Measurements from ENCODE around the gene GPSM1. TPM values are rescaled to one million over a fixed set of nuclear protein-coding genes. Genes with fewer than 3 reads are reported as not detected.

The GPSM1 gene
- total and polyA plus RNA-seq, 3 donors from 2014 or later = 33.5 to 101 (median 84.4) TPM

DNA sequence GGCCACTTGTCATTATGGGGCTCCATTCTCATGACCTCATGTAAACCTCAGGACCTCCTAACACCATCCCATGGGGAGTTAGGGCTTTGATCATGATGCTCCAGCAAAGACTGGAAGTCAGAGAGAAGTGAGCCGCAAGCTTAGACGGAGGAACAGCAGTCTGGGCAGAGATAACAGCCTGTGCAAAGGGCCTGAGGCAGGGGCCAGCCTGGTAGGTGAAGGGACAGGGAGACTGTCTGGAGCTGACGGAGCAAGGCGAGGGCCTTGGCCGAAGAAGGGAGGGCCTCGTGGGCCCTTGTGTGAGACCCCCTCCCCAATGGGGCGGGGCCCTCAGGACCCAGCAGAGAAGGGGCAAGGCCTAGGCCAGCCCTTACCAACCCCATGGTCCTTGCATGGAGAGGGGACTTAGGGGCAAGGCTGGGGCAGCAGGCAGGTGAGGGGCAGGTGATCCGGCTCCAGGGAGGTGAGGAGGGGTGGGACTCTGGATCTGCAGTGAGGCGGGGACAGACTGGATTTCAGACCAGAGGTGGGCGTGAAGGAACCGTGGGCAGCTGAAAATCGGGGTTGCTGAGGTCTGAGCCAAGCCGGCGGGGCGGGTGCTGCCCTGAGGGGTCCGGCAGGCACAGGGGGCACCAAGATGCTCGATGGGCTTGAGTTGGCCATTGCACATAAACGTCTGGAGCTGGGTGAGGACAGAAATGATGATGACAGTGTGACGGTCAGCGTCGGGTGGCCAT lies 17.4 kb downstream of the GPSM1 start:
- 76 to 83% methylated on average over 21 of the region's 21 CpGs for WGBS, 2 donors
- no peaks in the 10 kb centered on the region for H3K27me3 ChIP-seq
- peak overlapping the region; percentile 25 to 29 for H3K27ac ChIP-seq
- peaks cover 55% of the 10 kb centered on the region for H3K4me1 ChIP-seq
- TF ChIP-seq CTCF (IDR thresholded peaks at IDR 0.05) (no peak), POLR2A (IDR thresholded peaks at IDR 0.05) (no peak)
- intact Hi-C loops (cut with DNase I; ENCODE audit: low total_unique reads) = no loop called here
- no peak overlapping the region for H3K4me3 ChIP-seq
- H3K36me3 ChIP-seq (ENCODE audit: low read depth, missing control alignments) = no peaks in the 10 kb centered on the region
- H3K9me3 ChIP-seq = no peaks in the 10 kb centered on the region
- DNase-seq = no peak

DNA sequence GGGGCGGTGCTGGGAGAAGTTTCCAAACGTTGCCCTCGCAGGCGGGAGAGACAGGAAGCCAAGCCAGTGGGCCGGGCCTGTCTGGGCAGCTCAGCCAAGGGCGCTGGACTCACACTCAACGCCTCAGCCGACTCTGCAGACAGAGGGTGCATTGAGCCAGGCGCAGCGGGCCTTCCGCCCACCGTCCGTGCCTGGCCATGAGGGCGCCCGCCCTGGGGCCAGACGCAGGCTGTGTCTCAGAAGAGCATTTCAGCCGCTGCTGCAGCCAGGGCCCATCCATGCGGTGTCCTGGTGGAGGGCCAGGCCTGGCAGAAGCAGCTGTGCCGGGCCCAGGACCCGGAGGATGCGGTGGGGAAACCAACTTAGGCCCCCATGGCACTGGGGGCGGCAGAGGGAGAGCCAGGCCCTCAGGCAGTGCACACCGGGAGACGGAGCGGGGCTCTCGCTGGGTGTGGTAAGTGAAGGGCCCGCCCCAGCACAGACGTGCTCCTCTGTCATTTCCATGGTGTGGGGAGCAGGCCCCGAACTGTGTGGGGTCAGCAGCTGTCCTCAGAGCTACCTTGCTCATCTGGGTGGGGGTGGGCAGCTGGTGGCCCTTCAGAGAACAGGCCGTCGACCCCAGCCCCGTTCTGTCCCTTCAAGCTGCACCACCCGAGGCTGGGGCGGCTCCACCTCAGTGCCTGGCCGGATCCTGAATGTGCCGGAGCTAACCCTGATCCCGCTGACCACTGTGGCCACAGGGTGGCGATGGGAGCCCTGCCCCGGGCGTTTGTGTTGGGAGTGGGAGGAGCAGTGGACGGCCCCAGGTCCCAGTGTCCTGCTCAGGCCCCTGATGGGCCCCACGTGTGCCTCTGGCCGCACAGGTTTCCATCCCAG lies 18.2 kb downstream of the GPSM1 start:
- peak; percentile 19 to 57 (median 30) for TF ChIP-seq CTCF (IDR thresholded peaks at IDR 0.05)
- TF ChIP-seq POLR2A (IDR thresholded peaks at IDR 0.05) = no peak
- no peaks in the 10 kb centered on the region for H3K27me3 ChIP-seq
- intact Hi-C loops (cut with DNase I; ENCODE audit: low total_unique reads) = no loop called here
- peak; percentile 78 for DNase-seq
- no peaks in the 10 kb centered on the region for H3K36me3 ChIP-seq (ENCODE audit: low read depth, missing control alignments)
- WGBS, 2 donors = 51 to 65% methylated on average over 15 to 41 of the region's 43 CpGs
- no peaks in the 10 kb centered on the region for H3K9me3 ChIP-seq
- peaks cover 47% of the 10 kb centered on the region for H3K4me1 ChIP-seq
- no peak overlapping the region for H3K4me3 ChIP-seq
- peak overlapping the region; percentile 25 to 29 for H3K27ac ChIP-seq

DNA sequence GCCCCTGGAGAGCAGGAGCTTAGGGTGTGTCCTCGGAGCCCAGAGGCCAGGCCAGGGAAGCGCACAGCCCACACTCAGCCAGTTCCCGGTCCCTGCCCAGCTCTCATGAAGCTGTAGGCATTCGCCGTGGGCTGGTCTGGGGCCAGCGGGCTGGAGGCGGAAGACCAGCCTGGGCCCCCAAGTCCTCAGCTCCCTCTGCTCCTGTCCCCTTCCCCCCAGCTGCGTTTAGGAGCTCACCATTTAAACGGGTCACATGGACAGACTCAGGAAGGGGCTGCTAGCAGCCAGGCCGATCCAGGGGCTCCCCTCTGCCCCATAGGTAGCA lies 18.8 kb downstream of the GPSM1 start:
- peaks cover 41% of the 10 kb centered on the region for H3K4me1 ChIP-seq
- TF ChIP-seq POLR2A (IDR thresholded peaks at IDR 0.05) (no peak), CTCF (IDR thresholded peaks at IDR 0.05) (peak in 1 of 3 experiments; percentile 7)
- 58 to 70% methylated on average over 8 of the region's 10 CpGs for WGBS, 2 donors

DNA sequence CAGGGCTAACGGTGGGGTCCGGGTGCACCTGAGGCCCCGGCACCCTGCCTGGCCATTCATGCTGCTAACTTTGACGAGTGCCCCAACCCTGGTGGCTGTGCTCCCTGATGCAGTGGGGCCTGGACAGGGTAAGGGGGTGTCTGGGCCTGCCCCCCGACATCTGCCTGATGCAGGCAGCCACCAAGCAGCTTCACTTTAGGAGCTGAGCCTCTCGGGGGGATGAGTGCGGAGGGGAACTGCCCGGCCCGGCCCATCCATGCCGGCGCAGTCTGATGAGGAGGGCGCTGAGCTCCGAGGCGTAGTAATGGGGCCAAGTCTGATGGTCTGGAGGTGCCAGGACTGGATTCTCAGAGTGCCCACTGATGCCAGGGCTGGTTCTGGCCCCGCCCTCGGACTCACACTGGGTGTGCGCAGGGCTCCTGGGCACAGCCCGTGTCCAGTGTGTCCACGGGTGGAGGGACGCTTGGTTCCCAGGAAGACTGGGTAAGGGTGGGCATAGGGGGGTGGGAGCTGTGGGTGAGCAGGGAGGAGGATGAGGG lies 19.7 kb downstream of the GPSM1 start:
- H3K9me3 ChIP-seq = no peaks in the 10 kb centered on the region
- peaks cover 33% of the 10 kb centered on the region for H3K4me1 ChIP-seq
- 90 to 100% methylated on average over 2 to 20 of the region's 20 CpGs for WGBS, 2 donors
- DNase-seq = no peak
- TF ChIP-seq POLR2A (IDR thresholded peaks at IDR 0.05) (no peak), CTCF (IDR thresholded peaks at IDR 0.05) (no peak)
- H3K36me3 ChIP-seq (ENCODE audit: low read depth, missing control alignments) = no peaks in the 10 kb centered on the region
- H3K4me3 ChIP-seq = no peak overlapping the region
- H3K27me3 ChIP-seq = no peaks in the 10 kb centered on the region
- peak overlapping the region in 1 of 2 donors; percentile 29 for H3K27ac ChIP-seq
- intact Hi-C loops (cut with DNase I; ENCODE audit: low total_unique reads) = no loop called here

More for the DNA sequence above, 18.8 kb downstream of the GPSM1 start:
- intact Hi-C loops (cut with DNase I; ENCODE audit: low total_unique reads) = no loop called here
- Histone ChIP-seq H3K27ac (peak overlapping the region; percentile 25 to 29), H3K36me3 (ENCODE audit: low read depth, missing control alignments) (no peaks in the 10 kb centered on the region), H3K9me3 (no peaks in the 10 kb centered on the region), H3K4me3 (no peak overlapping the region), H3K27me3 (no peaks in the 10 kb centered on the region)
- no peak for DNase-seq
